PC-3 (cell line): ENCODE data around the gene ASIC3.

Experiments used
- CTCF ChIP-seq: fragments of 300-600 bp; sonication (generic); conservative IDR thresholded peaks from 2 replicates; pipeline ENCODE4 v1.5.1; 2017; ENCODE audit warnings: antibody characterized with exemption, low read depth, mild to moderate bottlenecking, low read length
- EZH2 ChIP-seq: fragments of 300-600 bp; sonication (generic); IDR thresholded peaks from one replicate; pipeline ENCODE4 v1.6.1; 2017; ENCODE audit warnings: antibody characterized with exemption, mild to moderate bottlenecking, low read length; ENCODE audit not compliant: unreplicated experiment

GRCh38 chr7:151003572-151003971, 44.8 kb upstream of the ASIC3 start:
- no peak for TF ChIP-seq CTCF
- no peak for TF ChIP-seq EZH2
